ENCODE data around the gene EBLN1. TPM values are rescaled to one million over a fixed set of nuclear protein-coding genes. Genes with fewer than 3 reads are reported as not detected.
A peak's percentile ranks its signal among the peaks of the same experiment; 100 is the strongest.

The EBLN1 gene
- total RNA-seq, 1 donor from 2014 or later, result not detected

DNA sequence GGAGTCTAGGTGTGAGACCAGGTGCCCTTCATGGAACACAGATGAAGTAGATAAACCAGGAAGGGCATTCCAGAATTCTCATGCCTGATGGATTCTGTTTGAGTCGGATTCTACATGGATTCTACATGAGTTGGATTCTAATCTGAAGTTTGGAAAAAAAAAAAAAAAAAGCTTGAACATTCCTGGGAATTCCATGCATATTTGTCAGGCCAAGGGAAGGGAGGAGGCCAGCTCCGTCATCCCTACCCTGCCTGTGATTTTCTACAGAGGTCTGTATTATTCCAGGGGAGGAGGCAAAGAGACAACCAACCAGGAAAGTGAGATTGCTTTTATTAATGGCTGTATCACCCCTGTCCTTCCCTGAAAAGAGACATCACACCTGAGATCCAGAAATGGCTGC is 27.8 kb upstream of the EBLN1 start:
- H3K4me3 Mint-ChIP-seq, result no peak overlapping the region
- H3K4me1 Mint-ChIP-seq, result no peaks in the 10 kb centered on the region
- no peaks in the 10 kb centered on the region for H3F3A ChIP-seq (ENCODE audit: low read depth)
- no peak overlapping the region for H3K4me2 ChIP-seq
- no peaks in the 10 kb centered on the region for H3K36me3 ChIP-seq
- no peaks in the 10 kb centered on the region for H3K36me3 Mint-ChIP-seq
- DNase-seq (ENCODE audit: low spot score), result peak; percentile 8
- H3K9me3 Mint-ChIP-seq, result peaks cover 4% of the 10 kb centered on the region
- H3K27ac ChIP-seq, result no peak overlapping the region
- peaks cover under 1% of the 10 kb centered on the region for H3K27me3 Mint-ChIP-seq (ENCODE audit: insufficient read depth, low read depth)
- H3K9me3 ChIP-seq (ENCODE audit: low read depth), result no peaks in the 10 kb centered on the region
- H3K9ac ChIP-seq, result no peak overlapping the region
- H3K79me2 ChIP-seq (ENCODE audit: low read depth), result no peaks in the 10 kb centered on the region
- no peak overlapping the region for H3K27ac Mint-ChIP-seq
- TF ChIP-seq, protein P1, sequence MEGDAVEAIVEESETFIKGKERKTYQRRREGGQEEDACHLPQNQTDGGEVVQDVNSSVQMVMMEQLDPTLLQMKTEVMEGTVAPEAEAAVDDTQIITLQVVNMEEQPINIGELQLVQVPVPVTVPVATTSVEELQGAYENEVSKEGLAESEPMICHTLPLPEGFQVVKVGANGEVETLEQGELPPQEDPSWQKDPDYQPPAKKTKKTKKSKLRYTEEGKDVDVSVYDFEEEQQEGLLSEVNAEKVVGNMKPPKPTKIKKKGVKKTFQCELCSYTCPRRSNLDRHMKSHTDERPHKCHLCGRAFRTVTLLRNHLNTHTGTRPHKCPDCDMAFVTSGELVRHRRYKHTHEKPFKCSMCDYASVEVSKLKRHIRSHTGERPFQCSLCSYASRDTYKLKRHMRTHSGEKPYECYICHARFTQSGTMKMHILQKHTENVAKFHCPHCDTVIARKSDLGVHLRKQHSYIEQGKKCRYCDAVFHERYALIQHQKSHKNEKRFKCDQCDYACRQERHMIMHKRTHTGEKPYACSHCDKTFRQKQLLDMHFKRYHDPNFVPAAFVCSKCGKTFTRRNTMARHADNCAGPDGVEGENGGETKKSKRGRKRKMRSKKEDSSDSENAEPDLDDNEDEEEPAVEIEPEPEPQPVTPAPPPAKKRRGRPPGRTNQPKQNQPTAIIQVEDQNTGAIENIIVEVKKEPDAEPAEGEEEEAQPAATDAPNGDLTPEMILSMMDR (IDR thresholded peaks at IDR 0.05), result no peak
- TF ChIP-seq EZH2phosphoT487 (IDR thresholded peaks at IDR 0.05) (no peak), EZH2 (IDR thresholded peaks at IDR 0.05) (no peak)
- no peaks in the 10 kb centered on the region for H4K20me1 ChIP-seq (ENCODE audit: low read depth)
- H3K4me1 ChIP-seq, result no peaks in the 10 kb centered on the region
- no peak overlapping the region for H3K4me3 ChIP-seq
- no peak overlapping the region for H2AFZ ChIP-seq (replicated peaks)
- H3K27me3 ChIP-seq, result peaks cover 18% of the 10 kb centered on the region

DNA sequence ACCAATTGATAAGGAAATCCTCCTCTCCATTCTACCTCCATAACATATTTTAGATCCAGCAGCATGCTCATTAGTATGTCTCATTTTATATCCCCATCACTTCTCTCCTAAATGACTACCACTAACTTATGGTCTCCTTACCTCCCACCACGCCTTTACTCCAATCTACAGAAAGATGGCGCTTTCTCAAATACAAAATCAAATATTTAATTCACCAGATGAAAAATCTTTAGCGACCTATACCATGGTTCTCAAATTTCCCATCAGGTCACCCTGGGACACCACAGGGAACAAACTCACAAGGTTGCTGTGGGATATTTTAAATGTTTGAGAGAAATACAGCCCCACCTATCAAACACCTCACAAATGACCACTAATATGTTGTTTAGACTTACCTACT is 27.0 kb upstream of the EBLN1 start:
- no peak overlapping the region for H3K9ac ChIP-seq
- Mint-ChIP-seq H3K36me3 (no peaks in the 10 kb centered on the region), H3K9me3 (peaks cover 4% of the 10 kb centered on the region), H3K27me3 (ENCODE audit: insufficient read depth, low read depth) (no peaks in the 10 kb centered on the region), H3K27ac (no peak overlapping the region), H3K4me3 (no peak overlapping the region), H3K4me1 (no peaks in the 10 kb centered on the region)
- H4K20me1 ChIP-seq (ENCODE audit: low read depth), result no peaks in the 10 kb centered on the region
- TF ChIP-seq, protein P1 (IDR thresholded peaks at IDR 0.05), result no peak
- TF ChIP-seq EZH2 (IDR thresholded peaks at IDR 0.05) (no peak), EZH2phosphoT487 (IDR thresholded peaks at IDR 0.05) (no peak)
- H3K4me2 ChIP-seq, result no peak overlapping the region
- no peak overlapping the region for H2AFZ ChIP-seq (replicated peaks)
- no peaks in the 10 kb centered on the region for H3K9me3 ChIP-seq (ENCODE audit: low read depth)
- no peaks in the 10 kb centered on the region for H3K36me3 ChIP-seq
- no peaks in the 10 kb centered on the region for H3F3A ChIP-seq (ENCODE audit: low read depth)
- H3K79me2 ChIP-seq (ENCODE audit: low read depth), result no peaks in the 10 kb centered on the region
- DNase-seq (ENCODE audit: low spot score), result no peak
- H3K4me3 ChIP-seq, result no peak overlapping the region
- no peak overlapping the region for H3K27ac ChIP-seq
- peaks cover 11% of the 10 kb centered on the region for H3K27me3 ChIP-seq
- H3K4me1 ChIP-seq, result no peaks in the 10 kb centered on the region

DNA sequence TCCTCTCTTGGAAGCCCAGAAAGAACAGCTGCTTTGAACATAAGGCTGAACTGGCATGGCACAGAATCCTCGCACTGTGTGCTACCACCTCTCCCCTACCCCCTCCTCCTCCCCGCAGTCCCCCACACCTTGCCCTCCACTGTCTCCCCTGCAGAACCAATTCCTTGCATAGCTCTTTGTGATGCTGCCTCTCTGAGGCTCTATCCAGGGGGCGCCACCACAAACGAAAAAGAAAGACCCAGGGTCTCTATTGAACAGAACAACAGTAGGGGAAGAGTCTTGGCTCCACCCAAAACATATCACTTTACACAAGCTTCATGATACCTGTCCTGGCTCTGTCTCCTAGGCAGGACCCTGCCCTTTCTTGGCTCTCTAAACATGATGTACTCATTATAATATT is 26.2 kb upstream of the EBLN1 start:
- Mint-ChIP-seq H3K36me3 (no peaks in the 10 kb centered on the region), H3K9me3 (peaks cover 4% of the 10 kb centered on the region), H3K27ac (no peak overlapping the region), H3K27me3 (ENCODE audit: insufficient read depth, low read depth) (peaks cover 3% of the 10 kb centered on the region), H3K4me3 (no peak overlapping the region), H3K4me1 (no peaks in the 10 kb centered on the region)
- Histone ChIP-seq H4K20me1 (ENCODE audit: low read depth) (no peaks in the 10 kb centered on the region), H3K9me3 (ENCODE audit: low read depth) (no peaks in the 10 kb centered on the region), H3K27me3 (peaks cover 3% of the 10 kb centered on the region), H3K4me3 (no peak overlapping the region), H3K4me2 (no peak overlapping the region), H2AFZ (replicated peaks) (no peak overlapping the region), H3K27ac (no peak overlapping the region), H3K79me2 (ENCODE audit: low read depth) (no peaks in the 10 kb centered on the region), H3F3A (ENCODE audit: low read depth) (no peaks in the 10 kb centered on the region), H3K9ac (no peak overlapping the region), H3K36me3 (no peaks in the 10 kb centered on the region), H3K4me1 (no peaks in the 10 kb centered on the region)
- TF ChIP-seq EZH2 (IDR thresholded peaks at IDR 0.05) (no peak), EZH2phosphoT487 (IDR thresholded peaks at IDR 0.05) (no peak)
- TF ChIP-seq, protein P1 (IDR thresholded peaks at IDR 0.05), result peak; percentile 21
- DNase-seq (ENCODE audit: low spot score), result no peak
